MCF 10A (cell line): Measurements from ENCODE around the gene BRF1. TPM values are rescaled to one million over a fixed set of nuclear protein-coding genes. Genes with fewer than 3 reads are reported as not detected.
"Not testable (repeated sequence)": the region's sequence is repeated elsewhere in the genome, so short reads cannot be mapped to it uniquely, and the experiment has no call there.

Experiments used
- BruUV-seq: library from RNA; stranded (reverse); fragments of 400-500 nt; replicated peaks from 2 replicates; lab custom pipeline; 2021; lab: Mats Ljungman, UMichigan
- CTCF ChIA-PET: fragments of 300-600 bp; sonication (Branson Sonifier 250); formaldehyde crosslinking; extraction: SDS; loops from one replicate; lab custom pipeline; 2021; ENCODE audit warnings: antibody characterized with exemption, inconsistent platforms; lab: Yijun Ruan, JAX
- POLR2A ChIA-PET: fragments of 300-600, 350-650 bp; sonication (Branson Sonifier 250); formaldehyde crosslinking; extraction: SDS; loops from one replicate; lab custom pipeline; 2020; ENCODE audit warnings: antibody characterized with exemption, inconsistent platforms; lab: Yijun Ruan, JAX
- DNase-seq: peaks from one replicate; pipeline ENCODE4 v3.0.0-alpha.2; 2018; ENCODE audit not compliant: unreplicated experiment
- H3K27ac Mint-ChIP-seq: one replicate; pipeline ENCODE4 v1.8.0; 2022; ENCODE audit warnings: mild to moderate bottlenecking, low read depth, mixed read lengths; ENCODE audit not compliant: unreplicated experiment
- H3K27me3 Mint-ChIP-seq: one replicate; pipeline ENCODE4 v1.8.0; 2022; ENCODE audit warnings: mixed read lengths; ENCODE audit not compliant: insufficient read depth, unreplicated experiment
- H3K36me3 Mint-ChIP-seq: one replicate; pipeline ENCODE4 v1.8.0; 2022; ENCODE audit warnings: mild to moderate bottlenecking, moderate library complexity, mixed read lengths; ENCODE audit not compliant: insufficient read depth, unreplicated experiment
- H3K4me1 Mint-ChIP-seq: one replicate; pipeline ENCODE4 v1.8.0; 2022; ENCODE audit warnings: mixed read lengths; ENCODE audit not compliant: insufficient read depth, unreplicated experiment
- H3K4me3 Mint-ChIP-seq: one replicate; pipeline ENCODE4 v1.8.0; 2022; ENCODE audit warnings: mild to moderate bottlenecking, moderate library complexity, mixed read lengths; ENCODE audit not compliant: unreplicated experiment
- H3K9me3 Mint-ChIP-seq: one replicate; pipeline ENCODE4 v1.8.0; 2022; ENCODE audit warnings: mixed read lengths; ENCODE audit not compliant: unreplicated experiment
- CTCF ChIP-seq: fragments of 200-600 bp; IDR thresholded peaks from one replicate; pipeline ENCODE4 v1.8.0; 2022; ENCODE audit warnings: antibody characterized with exemption, mild to moderate bottlenecking; ENCODE audit not compliant: unreplicated experiment
- intact Hi-C: fragments of 100-400 bp; cut with micrococcal nuclease; formaldehyde crosslinking; loops from 2 replicates; pipeline ENCODE4 v1.14.1; 2022
- total RNA-seq: library from RNA; stranded (reverse); gene quantifications from 2 replicates; pipeline ENCODE4 v1.2.3, GENCODE V29; 2022

BRF1 gene
- total RNA-seq, 1 experiment from 2014 or later = 30.7 TPM

DNA sequence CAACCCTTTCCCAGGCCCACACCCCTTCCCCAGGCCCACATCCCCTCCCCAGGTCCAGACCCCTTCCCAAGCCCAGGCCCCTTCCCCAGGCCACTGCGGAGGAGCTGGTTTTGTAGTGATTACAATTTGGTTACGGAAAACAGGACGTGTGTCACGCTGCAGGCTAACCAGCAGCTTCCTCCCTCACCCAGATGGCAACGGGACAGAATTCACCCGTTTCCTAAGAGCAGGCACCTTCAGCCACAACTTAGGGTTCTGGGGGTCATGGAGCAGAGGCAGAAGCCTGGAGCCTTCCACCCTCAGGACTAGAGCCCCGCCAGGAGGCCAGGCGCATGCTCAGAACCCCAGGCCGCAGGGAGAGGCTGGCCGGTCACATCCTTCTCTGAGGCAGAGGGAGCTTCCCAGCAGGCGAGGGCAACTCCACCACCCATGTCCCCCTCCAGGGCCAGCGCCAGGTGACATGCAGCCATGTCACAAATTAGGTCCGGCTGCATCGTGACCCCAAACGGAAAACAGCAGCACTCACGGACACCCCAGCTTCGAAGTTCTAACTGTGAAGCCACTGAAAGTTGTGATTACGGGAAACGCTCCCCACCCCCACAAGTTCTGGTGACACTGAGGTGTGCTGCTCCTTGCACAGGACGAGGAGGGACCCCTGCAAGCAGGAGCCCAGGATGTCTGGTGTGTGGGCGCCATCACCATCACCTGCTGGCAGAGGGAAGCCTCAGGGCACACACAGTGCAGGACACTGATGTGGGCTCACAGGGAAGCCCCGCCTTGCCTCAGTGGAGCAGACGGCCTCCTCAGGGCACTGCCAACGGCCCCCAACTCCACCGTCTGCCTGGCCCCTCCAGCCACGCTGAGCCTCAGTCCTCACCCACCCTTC, 7.7 kb downstream of the BRF1 start:
- H3K36me3 Mint-ChIP-seq = peaks cover 6% of the 10 kb centered on the region
- no peaks in the 10 kb centered on the region for H3K27me3 Mint-ChIP-seq
- H3K27ac Mint-ChIP-seq = no peak overlapping the region
- H3K4me1 Mint-ChIP-seq = peaks cover 7% of the 10 kb centered on the region
- no peak for DNase-seq
- BruUV-seq = no TSS peak
- POLR2A ChIA-PET = interaction anchor here (1.9 kb wide), 1 partner anchor 8 kb away, joined by 5 read pairs; the partner anchor contains the start of gene BRF1
- no peaks in the 10 kb centered on the region for H3K9me3 Mint-ChIP-seq
- no peak overlapping the region for H3K4me3 Mint-ChIP-seq
- CTCF ChIA-PET = interaction anchor here (0.6 to 0.8 kb wide), 2 partner anchors 10 to 184 kb away, joined by 3 read pairs; no protein-coding TSS in a partner anchor
- no peak for TF ChIP-seq CTCF
- intact Hi-C loops = no loop called here

DNA sequence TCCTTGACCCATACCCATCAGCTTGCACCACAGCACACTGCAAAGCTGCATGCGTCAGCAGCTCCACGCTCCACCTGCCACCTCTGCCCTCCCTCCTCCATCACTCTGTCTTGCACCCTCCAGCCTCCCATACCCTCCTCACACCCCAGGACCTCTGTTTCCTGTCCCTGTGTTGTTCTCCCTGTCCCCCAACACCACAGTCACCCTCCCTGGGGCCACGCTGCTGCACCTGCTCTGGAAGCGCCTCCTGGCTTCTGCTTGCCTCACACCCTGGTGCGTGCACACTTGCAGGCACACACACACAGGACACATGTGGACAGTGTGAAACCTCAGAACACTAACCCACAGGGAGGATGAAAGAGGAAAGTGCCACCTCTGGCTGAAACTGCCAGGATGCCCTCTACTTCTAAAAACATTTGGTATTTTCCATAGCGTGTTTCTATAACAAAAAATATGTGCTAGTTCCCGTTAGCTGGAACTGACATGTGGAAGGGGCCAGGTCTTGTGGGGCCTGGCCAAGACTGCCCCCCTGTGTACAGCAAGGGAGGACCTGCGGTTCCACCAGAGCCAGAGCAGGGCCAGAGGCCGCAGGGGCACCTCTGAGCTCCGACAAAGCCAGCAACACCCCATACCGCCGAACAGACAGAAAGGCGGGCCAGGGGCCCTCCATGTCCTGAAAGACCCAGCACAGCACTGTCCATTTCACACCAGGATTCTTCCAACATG, 10.0 kb downstream of the BRF1 start:
- H3K27ac Mint-ChIP-seq = no peak overlapping the region
- no peaks in the 10 kb centered on the region for H3K27me3 Mint-ChIP-seq
- intact Hi-C loops = no loop called here
- H3K9me3 Mint-ChIP-seq = no peaks in the 10 kb centered on the region
- H3K4me1 Mint-ChIP-seq = peaks cover 5% of the 10 kb centered on the region
- CTCF ChIA-PET = interaction anchor here (1.5 kb wide), 1 partner anchor 199 kb away, joined by 3 read pairs; no protein-coding TSS in a partner anchor
- peaks cover 18% of the 10 kb centered on the region for H3K36me3 Mint-ChIP-seq
- no peak for DNase-seq
- H3K4me3 Mint-ChIP-seq = no peak overlapping the region
- POLR2A ChIA-PET = interaction anchor here (1.5 to 1.9 kb wide), 2 partner anchors 10 kb away, joined by 3 to 5 read pairs; partner anchors contain the start of gene BRF1
- TF ChIP-seq CTCF = no peak
- BruUV-seq = no TSS peak

GRCh38 chr14:105288936-105289335, 11.9 kb downstream of the BRF1 start:
- intact Hi-C loops, H3K27ac Mint-ChIP-seq, DNase-seq, H3K4me3 Mint-ChIP-seq, H3K27me3 Mint-ChIP-seq, H3K9me3 Mint-ChIP-seq, H3K4me1 Mint-ChIP-seq, BruUV-seq: not testable (repeated sequence)
- peaks cover 27% of the 10 kb centered on the region for H3K36me3 Mint-ChIP-seq
- CTCF ChIA-PET = interaction anchor here (0.7 to 1.1 kb wide), 3 partner anchors 34 to 72 kb away, joined by 3 read pairs; no protein-coding TSS in a partner anchor
- POLR2A ChIA-PET = interaction anchor here (1.5 kb wide), 1 partner anchor 12 kb away, joined by 3 read pairs; the partner anchor contains the start of gene BRF1

DNA sequence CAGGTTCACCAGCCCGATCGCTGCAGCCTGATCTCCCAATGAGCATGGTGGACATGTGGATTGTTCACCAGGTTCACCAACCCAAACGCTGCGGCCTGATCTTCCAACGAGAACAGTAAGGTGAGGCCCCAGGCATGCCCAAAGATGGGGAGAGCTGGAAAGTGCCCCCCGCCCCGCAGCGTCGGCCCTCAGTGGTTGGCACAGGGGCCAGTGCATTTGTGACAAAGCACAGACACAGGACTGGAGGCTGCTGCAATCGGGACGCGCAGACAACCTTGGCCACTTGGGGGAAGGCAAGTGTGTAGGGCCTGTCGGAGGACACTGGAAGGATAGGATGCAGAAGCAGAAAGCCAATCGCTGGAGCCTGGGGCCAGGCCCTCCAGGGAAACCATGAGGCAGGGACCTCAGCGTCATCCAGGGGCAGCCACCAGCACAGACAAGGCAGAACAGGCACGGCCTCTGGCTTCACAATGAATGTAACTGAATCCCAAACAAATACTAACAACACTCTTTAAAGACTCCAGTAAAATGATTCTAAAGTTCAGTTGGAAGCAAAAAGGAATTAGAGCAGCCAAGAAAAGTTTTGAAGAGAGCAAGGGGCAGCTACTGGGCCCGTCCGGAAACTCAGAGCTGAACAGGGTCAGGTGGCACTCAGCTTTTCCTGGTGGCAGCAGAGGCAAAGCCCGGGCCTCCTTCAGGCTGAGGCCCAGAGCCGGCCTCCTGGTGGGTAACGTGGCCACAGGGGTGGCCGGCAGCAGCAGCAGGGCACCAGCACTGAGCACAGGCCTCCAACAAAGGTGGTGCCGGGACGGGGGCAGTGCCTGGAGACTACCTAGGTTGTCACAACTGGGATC, 13.3 kb downstream of the BRF1 start:
- intact Hi-C loops = no loop called here
- H3K27me3 Mint-ChIP-seq = no peaks in the 10 kb centered on the region
- DNase-seq = no peak
- no TSS peak for BruUV-seq
- H3K36me3 Mint-ChIP-seq = peaks cover 33% of the 10 kb centered on the region
- no peak overlapping the region for H3K27ac Mint-ChIP-seq
- ChIA-PET CTCF (interaction anchor here (0.6 to 0.9 kb wide), 2 partner anchors 93 to 503 kb away, joined by 3 read pairs; no protein-coding TSS in a partner anchor), POLR2A (no interaction called here)
- H3K4me3 Mint-ChIP-seq = no peak overlapping the region
- peaks cover 5% of the 10 kb centered on the region for H3K4me1 Mint-ChIP-seq
- H3K9me3 Mint-ChIP-seq = no peaks in the 10 kb centered on the region
- TF ChIP-seq CTCF = no peak
